Esophagus squamous epithelium (tissue), 4 donors: ENCODE data around the gene BAG5.
A peak's percentile ranks its signal among the peaks of the same experiment; 100 is the strongest.

Experiments used
- POLR2A ChIP-seq, 4 donors: fragments of 450-650 bp; IDR thresholded peaks; one replicate each; pipeline ENCODE4 v1.6.1; 2017; ENCODE audit warnings: antibody characterized with exemption in 4 of 4, mild to moderate bottlenecking in 4 of 4, moderate library complexity in 3 of 4
- TF ChIP-seq, protein P1 (sequence below), 6 experiments: fragments of 450-650 bp in 4 of 6; fragments of 200-600 bp in 2 of 6; sonication (generic) in 2 of 6; IDR thresholded peaks; one replicate each; pipeline ENCODE4 v1.5.1; 2016 to 2019; ENCODE audit warnings: antibody characterized with exemption in 6 of 6, mild to moderate bottlenecking in 4 of 6, moderate library complexity in 4 of 6

DNA sequence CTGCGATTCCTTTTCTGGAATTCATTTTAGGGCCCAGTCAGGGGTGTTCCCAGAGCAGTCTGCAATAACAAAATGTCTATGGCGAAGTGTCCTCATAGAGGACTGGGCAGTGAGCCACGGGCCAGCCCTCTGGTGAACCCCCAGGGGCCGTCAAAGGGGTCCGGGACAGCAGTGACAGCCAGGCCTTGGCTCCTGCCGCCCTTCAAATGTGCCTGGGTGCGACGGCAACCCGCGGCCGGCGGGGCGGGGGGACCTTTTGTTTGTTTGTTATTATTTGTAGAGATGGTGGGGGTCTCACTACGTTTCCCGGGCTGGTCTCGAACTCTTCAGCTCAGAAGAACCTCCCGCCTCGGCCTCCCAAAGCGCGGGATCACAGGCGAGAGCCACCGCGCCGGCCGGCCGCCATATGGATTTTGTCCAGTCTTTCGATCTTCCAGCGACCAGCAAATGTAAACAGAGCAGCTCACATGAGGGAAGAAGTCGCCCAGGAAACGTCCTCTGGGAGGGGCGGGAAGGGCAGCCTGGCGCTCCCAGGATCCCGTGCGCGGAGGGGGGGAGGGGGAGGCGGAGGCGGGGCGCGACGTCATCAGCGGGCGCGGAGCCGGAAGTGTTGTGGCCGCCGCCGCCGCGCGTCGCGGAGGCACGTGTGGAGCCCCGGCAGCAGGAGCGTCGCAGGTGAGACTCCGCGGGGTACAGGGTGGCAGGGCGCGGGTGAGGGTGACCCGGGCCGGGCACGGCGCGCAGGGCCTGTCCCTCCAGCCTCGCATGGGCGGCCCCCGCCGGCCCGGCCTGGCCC is 33.7 kb downstream of the BAG5 start, which contains the start of gene TRMT61A:
- peak in 1 of 4 donors; percentile 33 for TF ChIP-seq POLR2A (IDR thresholded peaks at IDR 0.05)
- TF ChIP-seq, protein P1, sequence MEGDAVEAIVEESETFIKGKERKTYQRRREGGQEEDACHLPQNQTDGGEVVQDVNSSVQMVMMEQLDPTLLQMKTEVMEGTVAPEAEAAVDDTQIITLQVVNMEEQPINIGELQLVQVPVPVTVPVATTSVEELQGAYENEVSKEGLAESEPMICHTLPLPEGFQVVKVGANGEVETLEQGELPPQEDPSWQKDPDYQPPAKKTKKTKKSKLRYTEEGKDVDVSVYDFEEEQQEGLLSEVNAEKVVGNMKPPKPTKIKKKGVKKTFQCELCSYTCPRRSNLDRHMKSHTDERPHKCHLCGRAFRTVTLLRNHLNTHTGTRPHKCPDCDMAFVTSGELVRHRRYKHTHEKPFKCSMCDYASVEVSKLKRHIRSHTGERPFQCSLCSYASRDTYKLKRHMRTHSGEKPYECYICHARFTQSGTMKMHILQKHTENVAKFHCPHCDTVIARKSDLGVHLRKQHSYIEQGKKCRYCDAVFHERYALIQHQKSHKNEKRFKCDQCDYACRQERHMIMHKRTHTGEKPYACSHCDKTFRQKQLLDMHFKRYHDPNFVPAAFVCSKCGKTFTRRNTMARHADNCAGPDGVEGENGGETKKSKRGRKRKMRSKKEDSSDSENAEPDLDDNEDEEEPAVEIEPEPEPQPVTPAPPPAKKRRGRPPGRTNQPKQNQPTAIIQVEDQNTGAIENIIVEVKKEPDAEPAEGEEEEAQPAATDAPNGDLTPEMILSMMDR (IDR thresholded peaks at IDR 0.05) = no peak
